Ovary (tissue), 9 donors: Measurements from ENCODE around the gene ITPR3. TPM values are rescaled to one million over a fixed set of nuclear protein-coding genes. Genes with fewer than 3 reads are reported as not detected.

ENCODE experiments used
- DNase-seq, 5 donors: peaks; one replicate each; pipeline ENCODE4 v3.0.0-alpha.2; 2019 to 2020
- H3K27ac ChIP-seq, 2 donors: fragments of 200-600 bp; one replicate each; pipeline versions ENCODE4 v1.5.1 to v1.8.0; 2019 to 2022
- H3K27me3 ChIP-seq: fragments of 200-600 bp; one replicate; pipeline ENCODE4 v1.8.0; 2022
- H3K36me3 ChIP-seq: fragments of 200-600 bp; sonication (generic); one replicate; pipeline ENCODE4 v1.5.1; 2019
- H3K4me1 ChIP-seq: one replicate; pipeline ENCODE4 v1.8.1; 2013; ENCODE audit warnings: mild to moderate bottlenecking, moderate library complexity; ENCODE audit not compliant: insufficient read depth
- H3K4me3 ChIP-seq: fragments of 200-600 bp; sonication (generic); one replicate; pipeline ENCODE4 v1.5.1; 2017
- H3K9me3 ChIP-seq, 2 donors: fragments of 200-600 bp in 1 of 2; sonication (generic) in 1 of 2; one replicate each; pipeline versions ENCODE4 v1.5.1 to v1.8.1; 2013 to 2019; ENCODE audit warnings: mild to moderate bottlenecking in 1 of 2, moderate library complexity in 1 of 2
- CTCF ChIP-seq, 3 donors: fragments of 450-650 bp in 2 of 3; fragments of 200-600 bp in 1 of 3; IDR thresholded peaks; one replicate each; pipeline versions ENCODE4 v1.5.1 to v1.8.0; 2016 to 2022; ENCODE audit warnings: antibody characterized with exemption in 3 of 3, mild to moderate bottlenecking in 1 of 3
- EP300 ChIP-seq: sonication (generic); formaldehyde crosslinking; IDR thresholded peaks from one replicate; pipeline ENCODE4 v1.6.1; 2017; ENCODE audit warnings: antibody characterized with exemption
- POLR2A ChIP-seq: fragments of 450-650 bp; IDR thresholded peaks from one replicate; pipeline ENCODE4 v1.6.1; 2017; ENCODE audit warnings: antibody characterized with exemption, mild to moderate bottlenecking, moderate library complexity
- WGBS, 3 donors: extraction: QIAGEN DNeasy Blood & Tissue Kit in 1 of 3; methylation state at CpG; one replicate each; pipeline versions ENCODE4 v1.1.5 to v1.1.7; 2013 to 2017; 5-methylcytosine and 5-hydroxymethylcytosine counted together
- intact Hi-C, 4 donors: fragments of 100-400 bp; cut with DNase I; formaldehyde crosslinking; loops; one replicate each; pipeline versions ENCODE4 v1.11.0 to v1.15.1; 2022 to 2023
- polyA plus RNA-seq, 2 donors: library from polyadenylated mRNA; stranded (reverse); fragments of 200-250 nt in 1 of 2; fragments of 350-450 nt in 1 of 2; fragmentation: Illumina TruSeq in 1 of 2; extraction: RNeasy Lipid Tissue Mini Kit (QIAGEN cat#74804) in 1 of 2; gene quantifications; one replicate each; pipeline ENCODE4 v1.2.3, GENCODE V29; 2013 to 2014
- total RNA-seq, 7 donors: library from RNA; depleted of rRNA in 2 of 7; stranded (reverse); fragments of >200 nt in 2 of 7; fragmentation: NEBNext Ultra II Directional in 3 of 7; extraction: Animal tissue kit (Norgen Biotek cat#: 25700) in 3 of 7; gene quantifications; one replicate each; pipeline versions ENCODE4 v1.1.0 to v1.2.4, GENCODE V29; 2016 to 2023
- donor health status: DM: no; HTN: no; CAD: no; lungs with moderate emphysema.
- donor health status: DM: no; HTN: no; CAD: no.
- donor health status: Bipolar disorder and iron deficiency.
- donor health status: DM: yes; HTN: yes; CAD: no.
- donor health status: DM: no; HTN: no; CAD: no.
- donor health status: DM: yes; HTN: yes; CAD: no.

The ITPR3 gene
- total and polyA plus RNA-seq, 9 donors: 3.6 to 31.1 (median 11.7) TPM

- Histone ChIP-seq H3K9me3 (no peaks in the 10 kb centered on the region), H3K36me3 (no peaks in the 10 kb centered on the region), H3K4me1 (peaks cover 16% of the 10 kb centered on the region), H3K4me3 (no peak overlapping the region), H3K27ac (no peak overlapping the region), H3K27me3 (no peaks in the 10 kb centered on the region)
- peak in 1 of 5 donors; percentile 39 for DNase-seq
- WGBS, 3 donors: 74 to 75% (median 75%) methylated on average over 19 of the region's 19 CpGs
- intact Hi-C loops: loop anchor here in 2 of 4 donors (10.0 kb wide), 1 partner anchor 110 kb away; the partner anchor contains the start of gene BAK1 (in 2 of the 2)
- TF ChIP-seq EP300 (no peak), CTCF (IDR thresholded peaks at IDR 0.05) (no peak), POLR2A (no peak)
These were observed 73.3 kb downstream of the ITPR3 start for GRCh38 chr6:33694401-33694931.

- H3K27me3 ChIP-seq: no peaks in the 10 kb centered on the region
- no peaks in the 10 kb centered on the region for H3K9me3 ChIP-seq
- H3K27ac ChIP-seq: no peak overlapping the region
- DNase-seq: no peak
- no peak for TF ChIP-seq EP300
- no peak for TF ChIP-seq CTCF (IDR thresholded peaks at IDR 0.05)
- no peak for TF ChIP-seq POLR2A
- H3K36me3 ChIP-seq: no peaks in the 10 kb centered on the region
- no peak overlapping the region for H3K4me3 ChIP-seq
- WGBS, 3 donors: 73 to 91% (median 84%) methylated on average over 5 of the region's 5 CpGs
- H3K4me1 ChIP-seq: peaks cover 16% of the 10 kb centered on the region
- intact Hi-C loops: loop anchor here in 3 of 4 donors (5.0 to 10.0 kb wide), 2 partner anchors 108 to 110 kb away; partner anchors contain the start of gene BAK1 (in 2 of the 3)
These were observed 73.9 kb downstream of the ITPR3 start for GRCh38 chr6:33694977-33695376.

- Histone ChIP-seq H3K9me3 (no peaks in the 10 kb centered on the region), H3K36me3 (no peaks in the 10 kb centered on the region), H3K4me3 (no peak overlapping the region), H3K27ac (peak overlapping the region in 1 of 2 donors; percentile 67), H3K27me3 (no peaks in the 10 kb centered on the region), H3K4me1 (peaks cover 16% of the 10 kb centered on the region)
- TF ChIP-seq POLR2A (no peak), CTCF (IDR thresholded peaks at IDR 0.05) (no peak), EP300 (no peak)
- intact Hi-C loops: loop anchor here in 3 of 4 donors (5.0 to 10.0 kb wide), 2 partner anchors 108 to 111 kb away; partner anchors contain the start of gene BAK1 (in 2 of the 3)
- peak in 1 of 5 donors; percentile 38 for DNase-seq
- WGBS, 3 donors: 74 to 85% (median 78%) methylated on average over 14 to 16 of the region's 16 CpGs
These were observed 74.3 kb downstream of the ITPR3 start for GRCh38 chr6:33695451-33695887.

- 71 to 81% (median 78%) methylated on average over 10 of the region's 10 CpGs for WGBS, 3 donors
- no peak for DNase-seq
- H3K9me3 ChIP-seq: no peaks in the 10 kb centered on the region
- H3K36me3 ChIP-seq: no peaks in the 10 kb centered on the region
- H3K27ac ChIP-seq: peak overlapping the region in 1 of 2 donors; percentile 67
- H3K4me1 ChIP-seq: peaks cover 16% of the 10 kb centered on the region
- H3K4me3 ChIP-seq: no peak overlapping the region
- intact Hi-C loops: loop anchor here in 3 of 4 donors (5.0 to 10.0 kb wide), 2 partner anchors 109 to 111 kb away; partner anchors contain the start of gene BAK1 (in 2 of the 3)
- TF ChIP-seq POLR2A (no peak), CTCF (IDR thresholded peaks at IDR 0.05) (no peak), EP300 (no peak)
- no peaks in the 10 kb centered on the region for H3K27me3 ChIP-seq
These were observed 75.0 kb downstream of the ITPR3 start for GRCh38 chr6:33696076-33696475.
